ENCODE data around the gene ADAMTS6. TPM values are rescaled to one million over a fixed set of nuclear protein-coding genes. Genes with fewer than 3 reads are reported as not detected.

Gene ADAMTS6
- total RNA-seq, 5 donors from 2014 or later (not counting 1 experiment from before 2014, with no cell fraction given), result 2.0 to 5.3 (median 4.0) TPM

- Mint-ChIP-seq H3K4me1 (no peaks in the 10 kb centered on the region), H3K4me3 (no peak overlapping the region)
- CTCF ChIA-PET, result no interaction called here
Observed at GRCh38 chr5:65461490-65461889, 20.2 kb downstream of the ADAMTS6 start.

GRCh38 chr5:65459995-65460394 lies 21.7 kb downstream of the ADAMTS6 start:
- H3K36me3 Mint-ChIP-seq, result no peaks in the 10 kb centered on the region
- no peaks in the 10 kb centered on the region for H3K9me3 Mint-ChIP-seq
- Histone ChIP-seq H3K9me3 (no peaks in the 10 kb centered on the region), H3K27me3 (replicated peaks in 1 of 2; ENCODE audit: control insufficient read depth in 2 of 2, extremely low read depth in 1 of 2, insufficient read depth in 2 of 2, low read length in 1 of 2) (no peaks in the 10 kb centered on the region), H3K4me1 (ENCODE audit: control insufficient read depth in 1 of 2, extremely low read depth in 1 of 2, insufficient read depth in 2 of 2, low read length in 2 of 2) (no peaks in the 10 kb centered on the region), H3K27ac (ENCODE audit: low read length) (no peak overlapping the region), H3K4me3 (ENCODE audit: control insufficient read depth in 1 of 2, extremely low read depth in 1 of 2, low read length in 1 of 2) (no peak overlapping the region), H3K36me3 (ENCODE audit: control insufficient read depth in 2 of 2, extremely low read depth in 1 of 2, insufficient read depth in 1 of 2, low read length in 1 of 2) (no peaks in the 10 kb centered on the region)
- H3K4me3 Mint-ChIP-seq, result no peak overlapping the region
- H3K27me3 Mint-ChIP-seq, result peaks cover 0 to 3% of the 10 kb centered on the region in 2 donors
- DNase-seq (no peak), ATAC-seq (replicated peaks in 1 of 4) (no peak)
- no peaks in the 10 kb centered on the region for H3K4me1 Mint-ChIP-seq
- ChIA-PET POLR2A (no interaction called here), CTCF (interaction anchor here in 1 of 2 donors (0.9 to 2.2 kb wide), 2 partner anchors 23 to 305 kb away, joined by 3 to 7 read pairs; no protein-coding TSS in a partner anchor)
- no CpG with 5 or more reads among the region's 4 CpGs for WGBS (ENCODE audit: insufficient coverage)
- no peak overlapping the region for H3K27ac Mint-ChIP-seq

More at GRCh38 chr5:65461490-65461889, 20.2 kb downstream of the ADAMTS6 start:
- ATAC-seq (replicated peaks in 1 of 4) (no peak), DNase-seq (no peak)
- no peaks in the 10 kb centered on the region for H3K4me1 ChIP-seq (ENCODE audit: control insufficient read depth in 1 of 2, extremely low read depth in 1 of 2, insufficient read depth in 2 of 2, low read length in 2 of 2)
- H3K9me3 ChIP-seq, result no peaks in the 10 kb centered on the region
- no peak overlapping the region for H3K27ac ChIP-seq (ENCODE audit: low read length)
- peaks cover 0 to 3% of the 10 kb centered on the region in 2 donors for H3K27me3 Mint-ChIP-seq
- no peaks in the 10 kb centered on the region for H3K36me3 Mint-ChIP-seq
- H3K27me3 ChIP-seq (replicated peaks in 1 of 2; ENCODE audit: control insufficient read depth in 2 of 2, extremely low read depth in 1 of 2, insufficient read depth in 2 of 2, low read length in 1 of 2), result no peaks in the 10 kb centered on the region
- no peak overlapping the region for H3K27ac Mint-ChIP-seq
- POLR2A ChIA-PET, result no interaction called here
- no peaks in the 10 kb centered on the region for H3K9me3 Mint-ChIP-seq
- H3K4me3 ChIP-seq (ENCODE audit: control insufficient read depth in 1 of 2, extremely low read depth in 1 of 2, low read length in 1 of 2), result no peak overlapping the region
- H3K36me3 ChIP-seq (ENCODE audit: control insufficient read depth in 2 of 2, extremely low read depth in 1 of 2, insufficient read depth in 1 of 2, low read length in 1 of 2), result no peaks in the 10 kb centered on the region

GRCh38 chr5:65455064-65455463 lies 26.7 kb downstream of the ADAMTS6 start:
- POLR2A ChIA-PET, result no interaction called here
- 100% methylated on average over 1 of the region's 6 CpGs for WGBS (ENCODE audit: insufficient coverage)
- Mint-ChIP-seq H3K27me3 (no peaks in the 10 kb centered on the region), H3K27ac (no peak overlapping the region), H3K36me3 (peaks cover 8% of the 10 kb centered on the region), H3K4me1 (no peaks in the 10 kb centered on the region), H3K4me3 (no peak overlapping the region), H3K9me3 (peaks cover 0 to 3% (median 0%) of the 10 kb centered on the region in 3 donors)
- H3K27ac ChIP-seq (ENCODE audit: low read length), result no peak overlapping the region
- DNase-seq, result no peak
- CTCF ChIA-PET, result no interaction called here
- no peaks in the 10 kb centered on the region for H3K27me3 ChIP-seq (replicated peaks in 1 of 2; ENCODE audit: control insufficient read depth in 2 of 2, extremely low read depth in 1 of 2, insufficient read depth in 2 of 2, low read length in 1 of 2)
- peaks cover 0 to 2% of the 10 kb centered on the region in 2 donors for H3K36me3 ChIP-seq (ENCODE audit: control insufficient read depth in 2 of 2, extremely low read depth in 1 of 2, insufficient read depth in 1 of 2, low read length in 1 of 2)
- no peak overlapping the region for H3K4me3 ChIP-seq (ENCODE audit: control insufficient read depth in 1 of 2, extremely low read depth in 1 of 2, low read length in 1 of 2)
- H3K4me1 ChIP-seq (ENCODE audit: control insufficient read depth in 1 of 2, extremely low read depth in 1 of 2, insufficient read depth in 2 of 2, low read length in 2 of 2), result no peaks in the 10 kb centered on the region
- H3K9me3 ChIP-seq, result no peaks in the 10 kb centered on the region
- no peak for ATAC-seq (replicated peaks in 1 of 4)

GRCh38 chr5:65451436-65451835 lies 30.3 kb downstream of the ADAMTS6 start:
- no peaks in the 10 kb centered on the region for H3K4me1 ChIP-seq (ENCODE audit: control insufficient read depth in 1 of 2, extremely low read depth in 1 of 2, insufficient read depth in 2 of 2, low read length in 2 of 2)
- Mint-ChIP-seq H3K9me3 (peaks cover 0 to 3% (median 0%) of the 10 kb centered on the region in 3 donors), H3K27me3 (no peaks in the 10 kb centered on the region), H3K4me1 (no peaks in the 10 kb centered on the region), H3K4me3 (no peak overlapping the region), H3K36me3 (peaks cover 8% of the 10 kb centered on the region), H3K27ac (no peak overlapping the region)
- ChIA-PET CTCF (interaction anchor here in 1 of 2 donors (1.0 kb wide), 1 partner anchor 31 kb away, joined by 3 read pairs; no protein-coding TSS in a partner anchor), POLR2A (no interaction called here)
- no CpG with 5 or more reads among the region's 2 CpGs for WGBS (ENCODE audit: insufficient coverage)
- DNase-seq (no peak), ATAC-seq (replicated peaks in 1 of 4) (no peak)
- H3K9me3 ChIP-seq, result no peaks in the 10 kb centered on the region
- H3K36me3 ChIP-seq (ENCODE audit: control insufficient read depth in 2 of 2, extremely low read depth in 1 of 2, insufficient read depth in 1 of 2, low read length in 1 of 2), result peaks cover 0 to 2% of the 10 kb centered on the region in 2 donors
- H3K4me3 ChIP-seq (ENCODE audit: control insufficient read depth in 1 of 2, extremely low read depth in 1 of 2, low read length in 1 of 2), result no peak overlapping the region
- no peak overlapping the region for H3K27ac ChIP-seq (ENCODE audit: low read length)
- no peaks in the 10 kb centered on the region for H3K27me3 ChIP-seq (replicated peaks in 1 of 2; ENCODE audit: control insufficient read depth in 2 of 2, extremely low read depth in 1 of 2, insufficient read depth in 2 of 2, low read length in 1 of 2)

GRCh38 chr5:65446682-65447081 lies 35.0 kb downstream of the ADAMTS6 start:
- Histone ChIP-seq H3K36me3 (ENCODE audit: control insufficient read depth in 2 of 2, extremely low read depth in 1 of 2, insufficient read depth in 1 of 2, low read length in 1 of 2) (no peaks in the 10 kb centered on the region), H3K27me3 (replicated peaks in 1 of 2; ENCODE audit: control insufficient read depth in 2 of 2, extremely low read depth in 1 of 2, insufficient read depth in 2 of 2, low read length in 1 of 2) (no peaks in the 10 kb centered on the region), H3K4me3 (ENCODE audit: control insufficient read depth in 1 of 2, extremely low read depth in 1 of 2, low read length in 1 of 2) (no peak overlapping the region), H3K27ac (ENCODE audit: low read length) (no peak overlapping the region), H3K9me3 (no peaks in the 10 kb centered on the region), H3K4me1 (ENCODE audit: control insufficient read depth in 1 of 2, extremely low read depth in 1 of 2, insufficient read depth in 2 of 2, low read length in 2 of 2) (no peaks in the 10 kb centered on the region)
- Mint-ChIP-seq H3K4me3 (no peak overlapping the region), H3K36me3 (no peaks in the 10 kb centered on the region), H3K4me1 (no peaks in the 10 kb centered on the region), H3K9me3 (no peaks in the 10 kb centered on the region), H3K27ac (no peak overlapping the region), H3K27me3 (peaks cover 0 to 2% of the 10 kb centered on the region in 2 donors)
- ChIA-PET CTCF (no interaction called here), POLR2A (no interaction called here)
- ATAC-seq (replicated peaks in 1 of 4), result no peak
- no peak for DNase-seq
- no CpG with 5 or more reads among the region's 2 CpGs for WGBS (ENCODE audit: insufficient coverage)

- no peak for ATAC-seq (replicated peaks in 1 of 4)
- ChIA-PET POLR2A (no interaction called here), CTCF (no interaction called here)
- no peak overlapping the region for H3K27ac Mint-ChIP-seq
- no CpG with 5 or more reads among the region's 4 CpGs for WGBS (ENCODE audit: insufficient coverage)
- no peaks in the 10 kb centered on the region for H3K4me1 ChIP-seq (ENCODE audit: control insufficient read depth in 1 of 2, extremely low read depth in 1 of 2, insufficient read depth in 2 of 2, low read length in 2 of 2)
- H3K9me3 Mint-ChIP-seq, result peaks cover 0 to 2% (median 0%) of the 10 kb centered on the region in 3 donors
- no peaks in the 10 kb centered on the region for H3K36me3 ChIP-seq (ENCODE audit: control insufficient read depth in 2 of 2, extremely low read depth in 1 of 2, insufficient read depth in 1 of 2, low read length in 1 of 2)
- DNase-seq, result no peak
- H3K36me3 Mint-ChIP-seq, result no peaks in the 10 kb centered on the region
- no peak overlapping the region for H3K27ac ChIP-seq (ENCODE audit: low read length)
- H3K4me3 ChIP-seq (ENCODE audit: control insufficient read depth in 1 of 2, extremely low read depth in 1 of 2, low read length in 1 of 2), result no peak overlapping the region
- H3K4me1 Mint-ChIP-seq, result no peaks in the 10 kb centered on the region
- H3K4me3 Mint-ChIP-seq, result no peak overlapping the region
- no peaks in the 10 kb centered on the region for H3K9me3 ChIP-seq
- H3K27me3 Mint-ChIP-seq, result peaks cover 0 to 2% of the 10 kb centered on the region in 2 donors
- no peaks in the 10 kb centered on the region for H3K27me3 ChIP-seq (replicated peaks in 1 of 2; ENCODE audit: control insufficient read depth in 2 of 2, extremely low read depth in 1 of 2, insufficient read depth in 2 of 2, low read length in 1 of 2)
Observed at GRCh38 chr5:65441800-65442199, 39.9 kb downstream of the ADAMTS6 start.

- H3K4me1 ChIP-seq (ENCODE audit: control insufficient read depth in 1 of 2, extremely low read depth in 1 of 2, insufficient read depth in 2 of 2, low read length in 2 of 2), result no peaks in the 10 kb centered on the region
- H3K27ac Mint-ChIP-seq, result no peak overlapping the region
- H3K4me1 Mint-ChIP-seq, result no peaks in the 10 kb centered on the region
- no peak for ATAC-seq (replicated peaks in 1 of 4)
- DNase-seq, result no peak
- no peaks in the 10 kb centered on the region for H3K36me3 Mint-ChIP-seq
- H3K27ac ChIP-seq (ENCODE audit: low read length), result no peak overlapping the region
- H3K36me3 ChIP-seq (ENCODE audit: control insufficient read depth in 2 of 2, extremely low read depth in 1 of 2, insufficient read depth in 1 of 2, low read length in 1 of 2), result no peaks in the 10 kb centered on the region
- H3K27me3 Mint-ChIP-seq, result peaks cover 0 to 2% of the 10 kb centered on the region in 2 donors
- H3K9me3 Mint-ChIP-seq, result peaks cover 0 to 4% (median 0%) of the 10 kb centered on the region in 3 donors
- no peaks in the 10 kb centered on the region for H3K27me3 ChIP-seq (replicated peaks in 1 of 2; ENCODE audit: control insufficient read depth in 2 of 2, extremely low read depth in 1 of 2, insufficient read depth in 2 of 2, low read length in 1 of 2)
- no peaks in the 10 kb centered on the region for H3K9me3 ChIP-seq
- CTCF ChIA-PET, result interaction anchor here in 1 of 2 donors (1.0 kb wide), 1 partner anchor 630 kb away, joined by 3 read pairs; no protein-coding TSS in a partner anchor
- WGBS (ENCODE audit: insufficient coverage), result no CpG with 5 or more reads among the region's 1 CpG
- no peak overlapping the region for H3K4me3 ChIP-seq (ENCODE audit: control insufficient read depth in 1 of 2, extremely low read depth in 1 of 2, low read length in 1 of 2)
- H3K4me3 Mint-ChIP-seq, result no peak overlapping the region
- POLR2A ChIA-PET, result no interaction called here
Observed at GRCh38 chr5:65440456-65440855, 41.3 kb downstream of the ADAMTS6 start.
